Measurements from ENCODE around the gene CCDC192. TPM values are rescaled to one million over a fixed set of nuclear protein-coding genes. Genes with fewer than 3 reads are reported as not detected.
"Not testable (repeated sequence)": the region's sequence is repeated elsewhere in the genome, so short reads cannot be mapped to it uniquely, and the experiment has no call there.

CCDC192 gene
- total RNA-seq, 4 donors from 2014 or later, result 0.33 to 1.7 (median 1.1) TPM

DNA sequence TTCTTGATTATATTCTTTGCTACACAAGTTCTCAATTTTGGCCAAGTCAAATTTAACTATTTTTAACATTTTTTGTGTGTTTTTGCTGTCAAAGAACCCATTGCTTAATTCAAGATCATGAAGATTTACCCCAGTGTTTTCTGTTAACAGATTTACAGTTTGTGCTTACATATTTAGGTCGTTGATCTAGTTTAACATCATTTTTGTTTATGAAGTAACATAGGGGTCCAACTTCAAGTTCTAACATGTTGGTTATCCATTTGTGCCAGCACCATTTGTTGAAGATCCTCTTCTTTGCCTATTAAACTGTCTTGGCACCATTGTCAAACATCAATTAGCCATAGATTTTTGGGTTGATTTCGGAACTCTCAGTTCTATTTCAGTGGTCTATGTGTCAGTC, 71.0 kb downstream of the CCDC192 start:
- DNase-seq (ENCODE audit: extremely low spot score), result no peak
- TF ChIP-seq, protein P1, sequence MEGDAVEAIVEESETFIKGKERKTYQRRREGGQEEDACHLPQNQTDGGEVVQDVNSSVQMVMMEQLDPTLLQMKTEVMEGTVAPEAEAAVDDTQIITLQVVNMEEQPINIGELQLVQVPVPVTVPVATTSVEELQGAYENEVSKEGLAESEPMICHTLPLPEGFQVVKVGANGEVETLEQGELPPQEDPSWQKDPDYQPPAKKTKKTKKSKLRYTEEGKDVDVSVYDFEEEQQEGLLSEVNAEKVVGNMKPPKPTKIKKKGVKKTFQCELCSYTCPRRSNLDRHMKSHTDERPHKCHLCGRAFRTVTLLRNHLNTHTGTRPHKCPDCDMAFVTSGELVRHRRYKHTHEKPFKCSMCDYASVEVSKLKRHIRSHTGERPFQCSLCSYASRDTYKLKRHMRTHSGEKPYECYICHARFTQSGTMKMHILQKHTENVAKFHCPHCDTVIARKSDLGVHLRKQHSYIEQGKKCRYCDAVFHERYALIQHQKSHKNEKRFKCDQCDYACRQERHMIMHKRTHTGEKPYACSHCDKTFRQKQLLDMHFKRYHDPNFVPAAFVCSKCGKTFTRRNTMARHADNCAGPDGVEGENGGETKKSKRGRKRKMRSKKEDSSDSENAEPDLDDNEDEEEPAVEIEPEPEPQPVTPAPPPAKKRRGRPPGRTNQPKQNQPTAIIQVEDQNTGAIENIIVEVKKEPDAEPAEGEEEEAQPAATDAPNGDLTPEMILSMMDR (IDR thresholded peaks at IDR 0.05), result no peak
- no peak for TF ChIP-seq POLR2A (IDR thresholded peaks at IDR 0.05; ENCODE audit: low read depth)
- H3K9me3 ChIP-seq, result peaks cover 0 to 7% (median under 1%) of the 10 kb centered on the region in 4 donors
- H3K27ac ChIP-seq (replicated peaks in 1 of 4), result no peak overlapping the region
- no peaks in the 10 kb centered on the region for H3K36me3 ChIP-seq
- 91% methylated on average over 2 of the region's 2 CpGs for WGBS
- H3K27me3 ChIP-seq, result no peaks in the 10 kb centered on the region
- no peak overlapping the region for H3K4me3 ChIP-seq
- intact Hi-C loops (cut with DNase I), result no loop called here
- H3K4me1 ChIP-seq, result no peaks in the 10 kb centered on the region

DNA sequence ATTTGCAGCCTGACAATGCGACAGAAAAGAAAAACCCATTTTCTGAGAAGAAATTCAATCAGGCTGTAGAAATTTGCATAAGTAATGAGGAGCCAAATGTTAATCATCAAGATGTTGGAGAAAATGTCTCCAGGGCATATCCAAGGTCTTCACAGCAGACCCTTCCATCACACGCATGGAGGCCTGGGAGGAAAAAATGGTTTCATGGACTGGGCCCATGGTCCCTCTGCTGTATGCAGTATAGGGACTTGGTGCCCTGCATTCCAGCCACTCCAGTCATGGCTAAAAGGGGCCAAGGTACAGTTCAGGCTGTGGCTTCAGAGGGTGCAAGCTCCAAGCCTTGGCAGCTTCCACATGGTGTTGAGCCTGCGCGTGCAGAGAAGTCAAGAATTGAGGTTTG, 73.3 kb downstream of the CCDC192 start:
- intact Hi-C loops (cut with DNase I), result no loop called here
- Histone ChIP-seq H3K27ac (replicated peaks in 1 of 4) (no peak overlapping the region), H3K36me3 (no peaks in the 10 kb centered on the region), H3K9me3 (peaks cover 0 to 7% (median 2%) of the 10 kb centered on the region in 4 donors), H3K4me3 (no peak overlapping the region), H3K27me3 (no peaks in the 10 kb centered on the region), H3K4me1 (no peaks in the 10 kb centered on the region)
- 97% methylated on average over 4 of the region's 4 CpGs for WGBS
- no peak for DNase-seq (ENCODE audit: extremely low spot score)
- TF ChIP-seq POLR2AphosphoS5 (IDR thresholded peaks at IDR 0.05) (no peak), POLR2A (IDR thresholded peaks at IDR 0.05; ENCODE audit: low read depth) (no peak)

DNA sequence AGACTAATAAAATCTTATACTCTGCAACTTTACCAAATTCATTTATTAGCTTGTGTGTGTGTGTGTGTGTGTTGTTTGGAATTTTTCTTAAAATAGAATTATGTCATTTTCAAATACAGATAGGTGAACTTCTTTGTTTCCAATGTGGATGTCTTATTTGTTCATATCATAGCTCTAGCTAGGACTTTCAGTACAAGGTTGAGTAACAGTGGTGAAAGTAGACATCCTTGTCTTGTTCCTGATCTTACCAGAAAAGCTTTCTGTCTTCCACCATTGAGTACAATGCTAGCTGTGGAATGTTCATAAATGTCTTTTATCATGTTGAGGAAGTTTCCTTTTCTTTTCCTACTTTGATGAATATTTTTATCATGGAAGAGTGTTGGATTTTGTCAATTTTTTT, 74.8 kb downstream of the CCDC192 start:
- no peak for DNase-seq (ENCODE audit: extremely low spot score)
- H3K4me3 ChIP-seq, result no peak overlapping the region
- no peaks in the 10 kb centered on the region for H3K36me3 ChIP-seq
- intact Hi-C loops (cut with DNase I), result no loop called here
- no peaks in the 10 kb centered on the region for H3K4me1 ChIP-seq
- peaks cover 0 to 7% (median 2%) of the 10 kb centered on the region in 4 donors for H3K9me3 ChIP-seq
- H3K27ac ChIP-seq (replicated peaks in 1 of 4), result no peak overlapping the region
- no peaks in the 10 kb centered on the region for H3K27me3 ChIP-seq
- no peak for TF ChIP-seq POLR2AphosphoS5 (IDR thresholded peaks at IDR 0.05)
- TF ChIP-seq, protein P1 (IDR thresholded peaks at IDR 0.05), result no peak
- TF ChIP-seq EP300 (IDR thresholded peaks at IDR 0.05), result no peak
- TF ChIP-seq POLR2A (IDR thresholded peaks at IDR 0.05; ENCODE audit: low read depth), result no peak

DNA sequence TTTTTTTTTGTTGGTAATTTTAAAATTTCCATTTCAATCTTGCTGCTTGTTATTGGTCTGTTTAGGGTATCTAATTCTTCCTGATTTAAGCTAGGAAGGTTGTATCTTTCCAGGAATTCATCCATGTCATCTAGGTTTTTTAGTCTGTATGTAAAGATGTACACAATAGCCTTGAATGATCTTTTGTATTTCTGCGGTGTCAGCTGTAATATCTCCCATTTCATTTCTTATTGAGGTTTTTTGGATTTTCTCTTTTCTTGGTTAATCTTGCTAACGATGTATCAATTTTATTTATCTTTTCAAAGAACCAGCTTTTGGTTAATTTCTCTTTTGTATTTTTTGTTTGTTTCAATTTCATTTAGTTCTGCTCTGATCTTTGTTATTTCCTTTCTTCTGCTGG, 79.3 kb downstream of the CCDC192 start:
- H3K27ac ChIP-seq (replicated peaks in 1 of 4); H3K4me3 ChIP-seq; H3K4me1 ChIP-seq; intact Hi-C loops (cut with DNase I); H3K27me3 ChIP-seq; H3K36me3 ChIP-seq; DNase-seq (ENCODE audit: extremely low spot score); H3K9me3 ChIP-seq: not testable (repeated sequence)
- 97% methylated on average over 2 of the region's 2 CpGs for WGBS

DNA sequence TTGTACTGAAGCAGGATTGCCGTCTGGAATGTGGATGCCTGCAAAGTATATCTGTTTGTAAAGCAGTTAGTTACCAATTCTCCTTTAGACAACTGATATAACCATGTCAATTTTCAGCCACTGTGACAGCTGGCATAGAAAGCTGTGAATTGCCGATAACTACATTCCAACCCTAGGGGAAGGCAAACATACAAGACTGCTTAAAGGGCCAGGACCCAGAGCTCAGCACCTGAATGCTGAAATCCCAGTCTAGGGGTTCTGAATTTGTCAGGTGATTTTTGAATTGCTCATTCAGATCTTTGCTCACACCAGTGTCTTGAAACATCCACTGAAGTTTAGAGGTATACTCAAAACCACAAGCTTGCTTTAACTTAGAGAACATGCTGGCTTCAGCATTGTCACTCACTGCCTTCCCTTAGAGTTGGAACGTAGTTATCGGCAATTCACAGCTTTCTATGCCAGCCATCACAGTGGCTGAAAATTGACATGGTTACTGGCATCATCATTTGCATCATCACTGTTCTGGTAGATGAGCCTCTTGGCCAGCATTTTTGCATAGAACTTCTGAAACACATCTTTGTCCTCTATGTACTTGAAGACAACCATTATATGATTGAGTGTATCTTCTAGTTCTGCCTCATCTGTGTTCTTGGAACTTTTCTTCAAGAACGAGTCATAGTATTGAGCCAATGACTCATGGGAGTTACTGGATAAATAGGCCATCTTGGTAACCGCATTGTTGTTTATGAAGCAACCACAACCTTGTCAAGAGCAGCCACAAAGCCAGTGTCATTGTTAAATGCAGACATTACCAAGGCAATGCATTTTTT, 82.1 kb downstream of the CCDC192 start:
- TF ChIP-seq POLR2A (IDR thresholded peaks at IDR 0.05; ENCODE audit: low read depth), result no peak
- TF ChIP-seq POLR2AphosphoS5 (IDR thresholded peaks at IDR 0.05), result no peak
- TF ChIP-seq EP300 (IDR thresholded peaks at IDR 0.05), result no peak
- TF ChIP-seq, protein P1 (IDR thresholded peaks at IDR 0.05), result no peak
- Histone ChIP-seq H3K27ac (replicated peaks in 1 of 4) (no peak overlapping the region), H3K4me3 (no peak overlapping the region), H3K4me1 (no peaks in the 10 kb centered on the region), H3K9me3 (no peaks in the 10 kb centered on the region), H3K27me3 (no peaks in the 10 kb centered on the region), H3K36me3 (no peaks in the 10 kb centered on the region)
- 86% methylated on average over 6 of the region's 6 CpGs for WGBS
- intact Hi-C loops (cut with DNase I), result no loop called here
- DNase-seq (ENCODE audit: extremely low spot score), result no peak

DNA sequence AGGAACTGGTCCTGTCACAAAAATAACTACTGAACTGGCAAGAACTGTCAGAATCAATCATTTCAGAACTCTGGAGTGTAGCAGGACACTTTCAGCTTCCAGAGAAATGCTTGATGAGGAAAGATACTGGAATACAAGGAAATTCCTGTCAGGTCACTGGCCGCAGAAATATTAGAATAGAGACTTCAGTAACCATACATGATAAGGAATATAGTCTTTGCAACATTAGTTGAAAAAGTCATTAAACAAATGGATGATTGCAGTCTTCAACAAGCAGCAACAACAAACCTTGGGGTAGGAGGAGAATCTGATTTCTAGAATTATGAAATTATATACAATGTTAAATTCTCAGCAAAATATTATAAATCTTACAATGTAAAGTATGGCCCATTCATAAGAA, 88.2 kb downstream of the CCDC192 start:
- no peaks in the 10 kb centered on the region for H3K27me3 ChIP-seq
- H3K9me3 ChIP-seq, result peaks cover 0 to 15% (median 7%) of the 10 kb centered on the region in 4 donors
- DNase-seq (ENCODE audit: extremely low spot score), result no peak
- WGBS, result 97% methylated on average over 1 of the region's 1 CpG
- intact Hi-C loops (cut with DNase I), result no loop called here
- TF ChIP-seq POLR2AphosphoS5 (IDR thresholded peaks at IDR 0.05) (no peak), POLR2A (IDR thresholded peaks at IDR 0.05; ENCODE audit: low read depth) (no peak), EP300 (IDR thresholded peaks at IDR 0.05) (no peak)
- TF ChIP-seq, protein P1 (IDR thresholded peaks at IDR 0.05), result no peak
- H3K4me3 ChIP-seq, result no peak overlapping the region
- H3K27ac ChIP-seq (replicated peaks in 1 of 4), result no peak overlapping the region
- no peaks in the 10 kb centered on the region for H3K4me1 ChIP-seq
- H3K36me3 ChIP-seq, result no peaks in the 10 kb centered on the region

DNA sequence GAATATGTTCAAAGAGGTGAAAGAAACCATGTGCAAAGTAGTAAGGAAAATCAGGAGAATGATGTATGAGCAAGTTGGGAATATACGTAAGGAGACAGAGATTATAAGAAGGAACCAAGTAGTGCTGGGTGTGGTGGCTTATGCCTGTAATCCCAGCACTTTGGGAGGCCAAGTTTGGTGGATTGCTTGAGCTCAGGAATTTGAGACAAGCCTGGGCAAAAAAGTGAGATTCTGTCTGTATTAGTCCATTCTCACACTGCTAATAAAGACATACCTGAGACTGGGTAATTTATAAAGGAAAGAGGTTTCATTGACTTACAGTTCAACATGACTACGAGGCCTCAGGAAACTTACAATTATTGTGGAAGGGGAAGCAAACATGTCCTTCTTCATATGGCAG, 88.7 kb downstream of the CCDC192 start:
- H3K27me3 ChIP-seq; DNase-seq (ENCODE audit: extremely low spot score); H3K36me3 ChIP-seq; H3K4me1 ChIP-seq; H3K27ac ChIP-seq (replicated peaks in 1 of 4); intact Hi-C loops (cut with DNase I); H3K4me3 ChIP-seq: not testable (repeated sequence)
- WGBS, result 90% methylated on average over 2 of the region's 2 CpGs
- peaks cover 0 to 15% (median 7%) of the 10 kb centered on the region in 4 donors for H3K9me3 ChIP-seq

Measured in esophagus muscularis mucosa (tissue), 4 donors.